ENCODE data around the gene TENM3. TPM values are rescaled to one million over a fixed set of nuclear protein-coding genes. Genes with fewer than 3 reads are reported as not detected.

TENM3 gene
- total RNA-seq, 1 experiment from 2014 or later, result not detected

DNA sequence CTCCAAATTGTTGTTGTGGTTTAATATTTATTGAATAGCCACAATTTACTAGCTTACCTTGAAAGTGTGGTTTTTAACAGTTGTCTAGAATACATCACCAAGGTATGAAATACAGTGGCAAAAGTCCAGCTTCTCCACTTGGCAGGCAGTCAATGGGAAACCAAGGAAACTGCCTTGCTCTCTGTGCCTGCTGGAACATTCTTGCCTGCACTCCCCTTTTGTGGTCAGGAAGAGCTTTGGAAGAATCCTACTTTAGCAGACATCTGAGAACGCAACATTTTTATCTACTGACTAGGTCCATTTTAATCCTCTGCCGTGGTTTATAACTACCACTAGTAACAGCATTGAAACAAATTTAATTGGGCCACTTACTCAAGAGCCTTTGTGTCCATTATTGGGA lies 64.5 kb downstream of the TENM3 start:
- Histone ChIP-seq H3K27ac (no peak overlapping the region), H3K79me2 (ENCODE audit: low read depth) (no peaks in the 10 kb centered on the region), H3K4me3 (no peak overlapping the region), H3K36me3 (ENCODE audit: low read depth) (no peaks in the 10 kb centered on the region), H2AFZ (no peak overlapping the region), H3F3A (ENCODE audit: insufficient read depth, low read depth) (no peaks in the 10 kb centered on the region), H3K4me2 (no peak overlapping the region), H3K4me1 (replicated peaks; ENCODE audit: insufficient read depth) (no peaks in the 10 kb centered on the region), H4K20me1 (ENCODE audit: insufficient read depth) (no peaks in the 10 kb centered on the region), H3K9me2 (ENCODE audit: insufficient read depth) (no peaks in the 10 kb centered on the region), H3K27me3 (ENCODE audit: insufficient read depth, low read depth) (no peaks in the 10 kb centered on the region), H3K9me3 (ENCODE audit: insufficient read depth, low read depth) (no peaks in the 10 kb centered on the region)
- CTCF ChIA-PET, result no interaction called here
- no peak for DNase-seq
- no peak for TF ChIP-seq EZH2 (IDR thresholded peaks at IDR 0.05; ENCODE audit: low read depth)
- TF ChIP-seq, protein P1, sequence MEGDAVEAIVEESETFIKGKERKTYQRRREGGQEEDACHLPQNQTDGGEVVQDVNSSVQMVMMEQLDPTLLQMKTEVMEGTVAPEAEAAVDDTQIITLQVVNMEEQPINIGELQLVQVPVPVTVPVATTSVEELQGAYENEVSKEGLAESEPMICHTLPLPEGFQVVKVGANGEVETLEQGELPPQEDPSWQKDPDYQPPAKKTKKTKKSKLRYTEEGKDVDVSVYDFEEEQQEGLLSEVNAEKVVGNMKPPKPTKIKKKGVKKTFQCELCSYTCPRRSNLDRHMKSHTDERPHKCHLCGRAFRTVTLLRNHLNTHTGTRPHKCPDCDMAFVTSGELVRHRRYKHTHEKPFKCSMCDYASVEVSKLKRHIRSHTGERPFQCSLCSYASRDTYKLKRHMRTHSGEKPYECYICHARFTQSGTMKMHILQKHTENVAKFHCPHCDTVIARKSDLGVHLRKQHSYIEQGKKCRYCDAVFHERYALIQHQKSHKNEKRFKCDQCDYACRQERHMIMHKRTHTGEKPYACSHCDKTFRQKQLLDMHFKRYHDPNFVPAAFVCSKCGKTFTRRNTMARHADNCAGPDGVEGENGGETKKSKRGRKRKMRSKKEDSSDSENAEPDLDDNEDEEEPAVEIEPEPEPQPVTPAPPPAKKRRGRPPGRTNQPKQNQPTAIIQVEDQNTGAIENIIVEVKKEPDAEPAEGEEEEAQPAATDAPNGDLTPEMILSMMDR (conservative IDR thresholded peaks at IDR 0.05), result no peak
- POLR2A ChIA-PET (ENCODE audit: unreplicated experiment), result no interaction called here
- intact Hi-C loops (cut with micrococcal nuclease; ENCODE audit: unreplicated experiment), result no loop called here
- BruUV-seq (replicated peaks), result no TSS peak

GRCh38 chr4:182309877-182310276 lies 66.7 kb downstream of the TENM3 start:
- H3K4me3 ChIP-seq, result no peak overlapping the region
- no peaks in the 10 kb centered on the region for H3K9me2 ChIP-seq (ENCODE audit: insufficient read depth)
- no TSS peak for BruUV-seq (replicated peaks)
- no peaks in the 10 kb centered on the region for H3K27me3 ChIP-seq (ENCODE audit: insufficient read depth, low read depth)
- no peak overlapping the region for H3K27ac ChIP-seq
- ChIA-PET CTCF (no interaction called here), POLR2A (ENCODE audit: unreplicated experiment) (no interaction called here)
- no peak for TF ChIP-seq EZH2 (IDR thresholded peaks at IDR 0.05; ENCODE audit: low read depth)
- TF ChIP-seq, protein P1 (conservative IDR thresholded peaks at IDR 0.05), result no peak
- no peaks in the 10 kb centered on the region for H3K79me2 ChIP-seq (ENCODE audit: low read depth)
- no peaks in the 10 kb centered on the region for H3K36me3 ChIP-seq (ENCODE audit: low read depth)
- H3K9me3 ChIP-seq (ENCODE audit: insufficient read depth, low read depth), result no peaks in the 10 kb centered on the region
- H3K4me2 ChIP-seq, result no peak overlapping the region
- intact Hi-C loops (cut with micrococcal nuclease; ENCODE audit: unreplicated experiment), result no loop called here
- no peak overlapping the region for H2AFZ ChIP-seq
- no peaks in the 10 kb centered on the region for H3K4me1 ChIP-seq (replicated peaks; ENCODE audit: insufficient read depth)
- no peak for DNase-seq
- no peaks in the 10 kb centered on the region for H4K20me1 ChIP-seq (ENCODE audit: insufficient read depth)
- no peaks in the 10 kb centered on the region for H3F3A ChIP-seq (ENCODE audit: insufficient read depth, low read depth)

GRCh38 chr4:182310316-182310715 lies 67.1 kb downstream of the TENM3 start:
- DNase-seq, result no peak
- no peak overlapping the region for H3K27ac ChIP-seq
- H3K4me2 ChIP-seq, result no peak overlapping the region
- no peak overlapping the region for H3K4me3 ChIP-seq
- ChIA-PET CTCF (no interaction called here), POLR2A (ENCODE audit: unreplicated experiment) (no interaction called here)
- H3K9me2 ChIP-seq (ENCODE audit: insufficient read depth), result no peaks in the 10 kb centered on the region
- no peaks in the 10 kb centered on the region for H3K36me3 ChIP-seq (ENCODE audit: low read depth)
- no peaks in the 10 kb centered on the region for H3K79me2 ChIP-seq (ENCODE audit: low read depth)
- no peaks in the 10 kb centered on the region for H4K20me1 ChIP-seq (ENCODE audit: insufficient read depth)
- H3K27me3 ChIP-seq (ENCODE audit: insufficient read depth, low read depth), result no peaks in the 10 kb centered on the region
- H3F3A ChIP-seq (ENCODE audit: insufficient read depth, low read depth), result no peaks in the 10 kb centered on the region
- no peaks in the 10 kb centered on the region for H3K9me3 ChIP-seq (ENCODE audit: insufficient read depth, low read depth)
- no peaks in the 10 kb centered on the region for H3K4me1 ChIP-seq (replicated peaks; ENCODE audit: insufficient read depth)
- TF ChIP-seq EZH2 (IDR thresholded peaks at IDR 0.05; ENCODE audit: low read depth), result no peak
- TF ChIP-seq, protein P1 (conservative IDR thresholded peaks at IDR 0.05), result no peak
- no peak overlapping the region for H2AFZ ChIP-seq
- intact Hi-C loops (cut with micrococcal nuclease; ENCODE audit: unreplicated experiment), result no loop called here
- no TSS peak for BruUV-seq (replicated peaks)
